WTC11 (cell line): ENCODE measurements around the gene PRSS58.

Source experiments
- CREM ChIP-seq: sonication (generic); formaldehyde crosslinking; IDR thresholded peaks from 2 replicates; pipeline ENCODE4 v1.8.1; 2022; ENCODE audit warnings: mild to moderate bottlenecking, missing genetic modification reagents, moderate library complexity
- CTCF ChIP-seq: fragments of 200-600 bp; IDR thresholded peaks from 2 replicates; pipeline ENCODE4 v1.8.0; 2022; ENCODE audit warnings: antibody characterized with exemption
- ESRRA ChIP-seq: sonication (generic); formaldehyde crosslinking; IDR thresholded peaks from 2 replicates; pipeline ENCODE4 v1.8.1; 2022; ENCODE audit warnings: mild to moderate bottlenecking, missing genetic modification reagents, borderline replicate concordance
- SMAD3 ChIP-seq: sonication (generic); formaldehyde crosslinking; IDR thresholded peaks from 2 replicates; pipeline ENCODE4 v1.8.0; 2022; ENCODE audit warnings: missing genetic modification reagents, mild to moderate bottlenecking, borderline replicate concordance
- SOX15 ChIP-seq: fragments of 250-450 bp; sonication (Bioruptor Pico); IDR thresholded peaks from 2 replicates; pipeline ENCODE4 v1.9.0; 2021; ENCODE audit warnings: mild to moderate bottlenecking
- TP53 ChIP-seq: sonication (generic); formaldehyde crosslinking; IDR thresholded peaks from 2 replicates; pipeline ENCODE4 v1.8.1; 2023; ENCODE audit warnings: mild to moderate bottlenecking, missing genetic modification reagents
- ZNF138 ChIP-seq: sonication (generic); formaldehyde crosslinking; conservative IDR thresholded peaks from 2 replicates; pipeline ENCODE4 v1.8.1; 2022; ENCODE audit warnings: mild to moderate bottlenecking, moderate library complexity, missing genetic modification reagents
- ZNF263 ChIP-seq: sonication (generic); formaldehyde crosslinking; IDR thresholded peaks from 2 replicates; pipeline ENCODE4 v1.8.1; 2022; ENCODE audit warnings: low read depth, mild to moderate bottlenecking, moderate library complexity, missing genetic modification reagents
- ZNF416 ChIP-seq: fragments of 250-450 bp; sonication (Bioruptor Pico); IDR thresholded peaks from 2 replicates; pipeline ENCODE4 v1.9.0; 2021; ENCODE audit warnings: mild to moderate bottlenecking, inconsistent platforms
- ZNF671 ChIP-seq: fragments of 250-450 bp; sonication (Bioruptor Pico); IDR thresholded peaks from 2 replicates; pipeline ENCODE4 v1.8.0; 2021; ENCODE audit warnings: mild to moderate bottlenecking
- TF ChIP-seq, protein P1 (sequence below): sonication (generic); formaldehyde crosslinking; IDR thresholded peaks from 2 replicates; pipeline ENCODE4 v1.8.0; 2022; ENCODE audit warnings: mild to moderate bottlenecking, missing genetic modification reagents

DNA sequence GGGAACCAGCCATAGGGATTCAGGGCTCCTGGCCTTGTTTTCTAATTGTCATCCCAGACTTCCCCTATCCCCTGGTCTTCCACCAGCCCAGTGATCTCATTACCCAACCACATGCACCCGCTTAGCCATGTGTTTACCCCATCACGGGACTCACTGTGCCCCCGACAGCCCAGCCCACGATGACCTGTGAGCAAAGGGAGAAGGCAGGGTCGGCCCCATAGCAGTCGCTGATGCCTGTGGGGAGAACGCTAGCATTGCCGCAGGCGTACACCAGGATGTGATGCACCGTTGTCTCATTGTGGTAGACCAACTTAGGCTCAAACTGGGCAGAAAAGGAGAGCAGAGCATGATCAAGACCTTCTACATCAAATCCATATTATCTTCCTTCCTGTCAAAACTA lies 14.0 kb downstream of the PRSS58 start:
- TF ChIP-seq CTCF (no peak), SMAD3 (CRISPR knock-in tag) (no peak), ZNF416 (CRISPR knock-in tag) (no peak), ZNF263 (CRISPR knock-in tag) (no peak), CREM (CRISPR knock-in tag) (no peak), ZNF138 (CRISPR knock-in tag) (no peak), ZNF671 (CRISPR knock-in tag) (no peak), TP53 (CRISPR knock-in tag) (no peak), ESRRA (CRISPR knock-in tag) (no peak), SOX15 (CRISPR knock-in tag) (no peak)
- TF ChIP-seq, protein P1, sequence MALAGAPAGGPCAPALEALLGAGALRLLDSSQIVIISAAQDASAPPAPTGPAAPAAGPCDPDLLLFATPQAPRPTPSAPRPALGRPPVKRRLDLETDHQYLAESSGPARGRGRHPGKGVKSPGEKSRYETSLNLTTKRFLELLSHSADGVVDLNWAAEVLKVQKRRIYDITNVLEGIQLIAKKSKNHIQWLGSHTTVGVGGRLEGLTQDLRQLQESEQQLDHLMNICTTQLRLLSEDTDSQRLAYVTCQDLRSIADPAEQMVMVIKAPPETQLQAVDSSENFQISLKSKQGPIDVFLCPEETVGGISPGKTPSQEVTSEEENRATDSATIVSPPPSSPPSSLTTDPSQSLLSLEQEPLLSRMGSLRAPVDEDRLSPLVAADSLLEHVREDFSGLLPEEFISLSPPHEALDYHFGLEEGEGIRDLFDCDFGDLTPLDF (CRISPR knock-in tag): no peak
